GM23248 (cell line): ENCODE results near the gene CNTN2.

Source experiments
- EZH2 ChIP-seq: fragments of 200-600 bp; sonication (generic); IDR thresholded peaks from 2 replicates; pipeline ENCODE4 v1.6.1; 2018; ENCODE audit warnings: antibody characterized with exemption, mild to moderate bottlenecking; ENCODE audit not compliant: insufficient read depth, poor library complexity, severe bottlenecking
- EZH2phosphoT487 ChIP-seq: fragments of 200-600 bp; sonication (generic); IDR thresholded peaks from 2 replicates; pipeline ENCODE4 v1.6.1; 2018; ENCODE audit warnings: antibody characterized with exemption, moderate library complexity, mild to moderate bottlenecking, low read depth; ENCODE audit not compliant: insufficient read depth

DNA sequence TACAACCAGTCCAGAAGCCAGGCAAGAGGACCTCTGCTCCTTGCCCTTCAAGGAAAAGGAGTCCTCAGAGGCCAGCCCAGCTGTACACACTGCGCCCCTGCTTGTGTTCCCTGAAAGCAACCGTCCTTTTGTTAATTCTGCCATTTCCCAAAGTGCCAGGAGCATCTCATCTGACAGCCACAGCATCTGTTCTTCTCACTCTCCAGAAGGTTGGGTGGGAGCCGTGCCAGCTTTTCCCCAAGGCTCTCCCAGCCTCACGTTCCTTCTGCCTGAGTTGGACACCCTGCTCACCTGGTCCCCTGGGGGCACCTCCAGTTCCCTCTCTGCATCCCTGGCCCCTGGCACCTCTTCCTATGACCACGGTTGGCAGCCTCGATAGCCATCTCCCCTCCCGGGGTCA is 10.5 kb upstream of the CNTN2 start:
- TF ChIP-seq EZH2 (no peak), EZH2phosphoT487 (no peak)
